ENCODE results near the gene SPACDR.

The SPACDR gene

GRCh38 chr7:100469227-100470044, 5.4 kb upstream of the SPACDR start:
- FAIRE-seq = no peak
- peak; percentile 98 for DNase-seq (ENCODE audit: insufficient read length, low spot score)
- TF ChIP-seq, protein P1, sequence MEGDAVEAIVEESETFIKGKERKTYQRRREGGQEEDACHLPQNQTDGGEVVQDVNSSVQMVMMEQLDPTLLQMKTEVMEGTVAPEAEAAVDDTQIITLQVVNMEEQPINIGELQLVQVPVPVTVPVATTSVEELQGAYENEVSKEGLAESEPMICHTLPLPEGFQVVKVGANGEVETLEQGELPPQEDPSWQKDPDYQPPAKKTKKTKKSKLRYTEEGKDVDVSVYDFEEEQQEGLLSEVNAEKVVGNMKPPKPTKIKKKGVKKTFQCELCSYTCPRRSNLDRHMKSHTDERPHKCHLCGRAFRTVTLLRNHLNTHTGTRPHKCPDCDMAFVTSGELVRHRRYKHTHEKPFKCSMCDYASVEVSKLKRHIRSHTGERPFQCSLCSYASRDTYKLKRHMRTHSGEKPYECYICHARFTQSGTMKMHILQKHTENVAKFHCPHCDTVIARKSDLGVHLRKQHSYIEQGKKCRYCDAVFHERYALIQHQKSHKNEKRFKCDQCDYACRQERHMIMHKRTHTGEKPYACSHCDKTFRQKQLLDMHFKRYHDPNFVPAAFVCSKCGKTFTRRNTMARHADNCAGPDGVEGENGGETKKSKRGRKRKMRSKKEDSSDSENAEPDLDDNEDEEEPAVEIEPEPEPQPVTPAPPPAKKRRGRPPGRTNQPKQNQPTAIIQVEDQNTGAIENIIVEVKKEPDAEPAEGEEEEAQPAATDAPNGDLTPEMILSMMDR (IDR thresholded peaks at IDR 0.05; ENCODE audit: insufficient read depth, missing control alignments) = peak; percentile 86

DNA sequence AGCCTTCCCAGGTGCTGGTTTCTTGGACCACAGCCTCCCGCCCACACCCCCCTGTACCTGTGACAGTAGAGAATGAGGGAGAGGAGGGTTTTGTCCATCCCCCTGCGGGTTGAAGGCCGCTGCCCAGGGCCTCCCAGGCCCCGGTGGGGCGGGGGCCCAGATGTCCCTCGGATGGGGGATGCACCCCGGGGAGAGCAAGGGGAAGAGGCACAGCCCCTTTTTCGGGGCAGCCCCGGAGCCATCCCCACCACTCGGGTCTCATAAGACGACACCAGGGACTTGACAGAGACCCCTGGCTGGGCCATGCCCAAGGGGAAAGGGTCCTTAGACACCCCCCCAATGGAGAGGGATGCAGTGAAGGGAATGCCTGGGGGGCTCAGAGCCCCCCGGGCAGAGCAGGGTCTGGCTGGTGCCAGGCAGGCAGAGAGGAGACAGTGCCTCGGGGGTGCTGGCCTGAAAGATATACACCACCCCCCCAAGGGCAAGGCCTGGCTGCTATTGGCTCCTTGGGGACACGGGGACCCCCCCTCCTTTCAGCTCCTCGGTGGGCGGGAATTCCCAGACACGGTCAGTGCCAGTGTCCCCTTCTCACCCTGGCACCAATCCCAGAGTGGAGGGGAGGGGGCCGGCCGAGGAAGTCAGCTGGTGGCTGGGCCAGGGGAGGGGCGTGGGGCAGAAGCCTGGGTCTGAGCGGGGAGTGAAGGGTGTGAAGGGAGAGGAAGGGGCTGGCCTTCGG, 3.7 kb upstream of the SPACDR start:
- TF ChIP-seq, protein P1 (IDR thresholded peaks at IDR 0.05; ENCODE audit: insufficient read depth, missing control alignments) = no peak
- DNase-seq (ENCODE audit: insufficient read length, low spot score) (no peak), FAIRE-seq (no peak)

- TF ChIP-seq, protein P1 (IDR thresholded peaks at IDR 0.05; ENCODE audit: insufficient read depth, missing control alignments) = no peak
- FAIRE-seq = no peak
- no peak for DNase-seq (ENCODE audit: insufficient read length, low spot score)
Measured at GRCh38 chr7:100466653-100467605, 2.9 kb upstream of the SPACDR start.

DNA sequence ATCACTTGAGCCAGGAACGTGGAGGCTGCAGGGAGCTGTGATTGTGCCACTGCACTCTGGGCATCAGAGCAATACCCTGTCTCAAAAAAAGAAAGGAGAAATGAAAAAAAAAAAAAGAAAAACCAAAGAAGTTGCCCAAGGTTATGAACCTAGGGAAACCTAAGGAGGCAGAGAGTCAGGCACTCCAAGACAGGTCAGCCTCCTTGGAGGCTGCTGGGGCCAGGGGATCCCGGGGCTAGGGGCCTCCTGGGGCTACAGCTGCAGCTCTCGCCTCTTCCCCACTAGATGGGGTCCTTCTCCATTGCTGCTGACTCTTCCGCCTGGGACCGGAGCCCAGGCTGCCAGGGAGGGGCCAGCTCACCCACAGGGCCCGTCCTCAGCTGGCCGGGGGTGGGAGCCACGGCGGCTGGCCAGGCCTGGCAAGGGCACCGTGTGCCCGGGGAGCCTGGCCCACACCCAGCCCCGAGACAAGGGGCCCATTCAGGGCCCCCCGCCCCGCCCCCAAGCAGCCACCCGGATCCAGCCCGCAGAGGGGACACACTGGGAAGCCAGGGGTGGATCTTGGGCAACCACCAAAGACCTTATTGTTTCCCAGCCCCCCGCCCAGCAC, 1.7 kb upstream of the SPACDR start:
- TF ChIP-seq, protein P1 (IDR thresholded peaks at IDR 0.05; ENCODE audit: insufficient read depth, missing control alignments) = peak; percentile 43
- FAIRE-seq (no peak), DNase-seq (ENCODE audit: insufficient read length, low spot score) (peak; percentile 82)

- FAIRE-seq = no peak
Measured at GRCh38 chr7:100465299-100465698, 1.2 kb upstream of the SPACDR start.

GRCh38 chr7:100464791-100465190, 731 bp upstream of the SPACDR start:
- DNase-seq (ENCODE audit: insufficient read length, low spot score) = no peak
- TF ChIP-seq, protein P1 (IDR thresholded peaks at IDR 0.05; ENCODE audit: insufficient read depth, missing control alignments) = no peak
- no peak for FAIRE-seq

More at GRCh38 chr7:100465299-100465698, 1.2 kb upstream of the SPACDR start:
- TF ChIP-seq, protein P1 (IDR thresholded peaks at IDR 0.05; ENCODE audit: insufficient read depth, missing control alignments) = no peak
- DNase-seq (ENCODE audit: insufficient read length, low spot score) = no peak
